Activated T-cell treated with anti-CD3 and anti-CD28 coated beads, Interleukin-2, amount 50 U/mL, for 4 hours (primary cell): ENCODE measurements around the gene STX4. TPM values are rescaled to one million over a fixed set of nuclear protein-coding genes. Genes with fewer than 3 reads are reported as not detected.
A peak's percentile ranks its signal among the peaks of the same experiment; 100 is the strongest.

Source experiments
- ATAC-seq, 2 donors: fragments of 200-7000 bp; cut with Tn5 transposase; one replicate each; pipeline ENCODE4 v1.10.0; 2021
- DNase-seq: peaks from one replicate; pipeline ENCODE4 v3.0.0-alpha.2; 2020
- H3K27me3 Mint-ChIP-seq: one replicate; pipeline ENCODE4 v1.8.0; 2021; ENCODE audit warnings: low read depth, mixed read lengths
- H3K36me3 Mint-ChIP-seq: one replicate; pipeline ENCODE4 v1.8.0; 2022; ENCODE audit warnings: mixed read lengths; ENCODE audit not compliant: insufficient read depth
- H3K4me1 Mint-ChIP-seq: one replicate; pipeline ENCODE4 v1.8.0; 2021; ENCODE audit warnings: low read depth, mixed read lengths
- H3K4me3 Mint-ChIP-seq: one replicate; pipeline ENCODE4 v1.8.0; 2021; ENCODE audit warnings: mild to moderate bottlenecking, moderate library complexity, mixed read lengths
- H3K9me3 Mint-ChIP-seq: one replicate; pipeline ENCODE4 v1.8.0; 2021; ENCODE audit warnings: mixed read lengths
- total RNA-seq, 3 donors: library from RNA; stranded (reverse); gene quantifications; one replicate each; pipeline ENCODE4 v1.2.1, GENCODE V29; 2021

STX4 gene
- total RNA-seq, 3 donors from 2014 or later: 53.1 to 81.7 (median 63.8) TPM

- H3K4me1 Mint-ChIP-seq: peaks cover 8% of the 10 kb centered on the region
- DNase-seq (no peak), ATAC-seq (no peak)
- no peaks in the 10 kb centered on the region for H3K27me3 Mint-ChIP-seq
- peak overlapping the region; percentile 54 for H3K4me3 Mint-ChIP-seq
- H3K9me3 Mint-ChIP-seq: no peaks in the 10 kb centered on the region
- no peaks in the 10 kb centered on the region for H3K36me3 Mint-ChIP-seq
Observed at GRCh38 chr16:30995927-30996323, 37.4 kb upstream of the STX4 start.

DNA sequence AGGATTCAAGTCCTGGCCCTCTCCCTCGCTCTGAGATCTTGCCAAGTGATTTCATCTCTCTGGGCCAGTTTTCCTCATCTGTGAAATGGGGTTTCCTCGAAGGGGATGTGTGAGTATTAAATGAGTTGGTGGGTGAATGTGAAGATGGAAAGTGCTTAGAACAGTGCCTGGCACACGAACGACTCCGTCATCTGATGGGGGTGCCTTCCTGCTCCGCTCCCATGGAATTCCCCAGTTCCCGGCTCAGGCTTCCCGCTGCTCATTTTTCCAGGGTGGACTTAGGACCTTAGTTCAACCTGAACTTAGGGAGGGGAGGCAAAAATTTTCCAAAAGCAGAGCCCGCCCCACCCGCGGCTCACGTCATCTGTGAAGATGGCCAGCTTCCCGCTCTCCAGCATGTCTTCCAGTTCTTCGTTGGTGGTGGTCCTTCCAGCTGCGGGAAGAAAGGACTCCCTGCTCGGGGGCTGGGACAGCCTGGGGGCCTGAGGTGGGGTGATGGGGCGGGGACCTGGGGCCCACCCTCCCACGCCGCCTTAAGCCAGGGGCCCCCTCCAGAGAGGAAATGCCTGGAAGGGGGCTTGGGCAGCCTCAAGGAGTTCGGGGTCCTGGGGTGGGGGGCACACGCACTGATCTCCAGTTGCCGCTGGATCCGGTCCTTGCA is 36.9 kb upstream of the STX4 start:
- Mint-ChIP-seq H3K4me3 (peak overlapping the region; percentile 69), H3K36me3 (no peaks in the 10 kb centered on the region), H3K4me1 (peaks cover 8% of the 10 kb centered on the region), H3K9me3 (no peaks in the 10 kb centered on the region), H3K27me3 (no peaks in the 10 kb centered on the region)
- ATAC-seq (no peak), DNase-seq (no peak)

DNA sequence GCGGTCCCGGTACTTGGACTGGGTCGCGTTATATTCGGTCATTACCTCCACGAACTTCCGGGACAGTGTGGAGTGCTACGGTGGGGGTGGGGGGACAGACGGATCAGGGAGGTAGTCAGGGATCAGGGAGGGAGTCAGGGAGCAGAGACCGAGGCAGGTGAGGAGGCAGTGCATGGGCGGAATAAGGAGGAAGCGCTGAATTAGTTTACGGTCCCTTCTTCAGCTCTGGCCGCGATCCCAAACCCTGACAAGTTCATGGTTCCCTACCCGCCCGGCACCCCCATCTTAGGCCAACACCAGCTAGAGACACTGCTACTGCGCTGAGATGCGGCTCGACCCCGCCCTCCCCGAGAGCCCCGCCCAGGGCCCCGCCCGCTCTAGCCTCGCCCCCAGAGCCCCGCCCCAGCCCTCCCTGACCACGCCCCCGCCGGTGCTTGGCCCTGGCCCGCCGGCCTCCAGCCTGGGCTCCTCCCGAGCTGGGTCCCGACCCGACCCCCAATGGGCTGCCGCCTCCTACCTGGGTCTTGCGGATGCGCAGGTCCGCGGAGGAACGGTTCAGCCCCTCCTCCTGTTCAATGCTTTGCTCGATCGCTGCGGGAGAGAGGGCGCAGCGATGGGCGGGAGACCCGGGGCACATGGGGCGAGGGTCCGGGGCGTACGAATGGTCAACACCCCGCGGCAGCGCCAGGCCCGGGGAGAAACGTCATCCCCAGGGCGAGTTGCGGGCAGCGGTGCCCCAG is 36.2 kb upstream of the STX4 start:
- no peaks in the 10 kb centered on the region for H3K36me3 Mint-ChIP-seq
- no peaks in the 10 kb centered on the region for H3K27me3 Mint-ChIP-seq
- peak overlapping the region; percentile 69 for H3K4me3 Mint-ChIP-seq
- peak; percentile 97 to 98 for ATAC-seq
- peak; percentile 80 for DNase-seq
- peaks cover 8% of the 10 kb centered on the region for H3K4me1 Mint-ChIP-seq
- no peaks in the 10 kb centered on the region for H3K9me3 Mint-ChIP-seq

GRCh38 chr16:30997725-30998711 is 35.3 kb upstream of the STX4 start:
- H3K4me1 Mint-ChIP-seq: peaks cover 8% of the 10 kb centered on the region
- peak overlapping the region; percentile 52 for H3K4me3 Mint-ChIP-seq
- no peaks in the 10 kb centered on the region for H3K27me3 Mint-ChIP-seq
- no peaks in the 10 kb centered on the region for H3K36me3 Mint-ChIP-seq
- no peaks in the 10 kb centered on the region for H3K9me3 Mint-ChIP-seq
- ATAC-seq (no peak), DNase-seq (no peak)

GRCh38 chr16:30998852-30999761 is 34.3 kb upstream of the STX4 start:
- no peak for ATAC-seq
- Mint-ChIP-seq H3K36me3 (no peaks in the 10 kb centered on the region), H3K4me1 (peaks cover 8% of the 10 kb centered on the region), H3K27me3 (no peaks in the 10 kb centered on the region), H3K4me3 (no peak overlapping the region), H3K9me3 (no peaks in the 10 kb centered on the region)
- DNase-seq: no peak

DNA sequence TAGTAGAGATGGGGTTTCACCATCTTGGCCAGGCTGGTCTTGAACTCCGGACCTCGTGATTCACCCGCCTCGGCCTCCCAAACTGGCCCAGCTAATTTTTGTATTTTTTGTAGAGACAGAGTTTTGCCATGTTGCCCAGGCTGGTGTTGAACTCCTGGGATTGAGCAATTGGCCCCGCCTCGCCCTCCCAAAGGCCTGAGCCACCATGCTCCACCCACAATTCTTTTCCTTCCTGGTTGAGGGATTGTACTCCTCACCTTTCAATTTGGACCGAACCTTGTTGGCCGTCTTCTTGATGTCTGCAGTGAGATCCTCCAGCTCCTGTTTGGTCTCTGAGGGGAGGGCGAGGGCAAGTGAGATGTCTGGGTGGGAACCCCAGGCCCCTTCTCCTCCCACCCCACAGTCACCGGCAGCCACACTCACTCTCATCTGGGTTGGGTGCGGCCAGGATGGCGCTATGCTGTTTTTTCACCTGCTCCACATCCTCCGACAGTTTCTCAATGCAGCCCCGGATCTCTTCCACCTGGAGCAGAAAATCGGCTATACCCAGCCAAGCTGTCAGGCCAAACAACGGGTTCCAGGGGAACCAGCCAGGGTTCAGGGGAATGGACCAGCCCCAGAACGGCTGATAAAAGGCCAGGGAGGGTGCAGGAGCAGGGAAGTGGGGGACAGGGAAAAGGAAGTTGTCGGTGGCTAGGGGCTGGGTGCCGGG is 32.5 kb upstream of the STX4 start:
- Mint-ChIP-seq H3K9me3 (no peaks in the 10 kb centered on the region), H3K4me1 (peaks cover 6% of the 10 kb centered on the region), H3K36me3 (no peaks in the 10 kb centered on the region), H3K27me3 (no peaks in the 10 kb centered on the region), H3K4me3 (no peak overlapping the region)
- ATAC-seq: no peak
- no peak for DNase-seq

GRCh38 chr16:31001507-31002249 is 31.7 kb upstream of the STX4 start:
- Mint-ChIP-seq H3K9me3 (no peaks in the 10 kb centered on the region), H3K4me1 (peaks cover 2% of the 10 kb centered on the region), H3K36me3 (no peaks in the 10 kb centered on the region), H3K4me3 (no peak overlapping the region), H3K27me3 (no peaks in the 10 kb centered on the region)
- ATAC-seq: no peak
- no peak for DNase-seq

DNA sequence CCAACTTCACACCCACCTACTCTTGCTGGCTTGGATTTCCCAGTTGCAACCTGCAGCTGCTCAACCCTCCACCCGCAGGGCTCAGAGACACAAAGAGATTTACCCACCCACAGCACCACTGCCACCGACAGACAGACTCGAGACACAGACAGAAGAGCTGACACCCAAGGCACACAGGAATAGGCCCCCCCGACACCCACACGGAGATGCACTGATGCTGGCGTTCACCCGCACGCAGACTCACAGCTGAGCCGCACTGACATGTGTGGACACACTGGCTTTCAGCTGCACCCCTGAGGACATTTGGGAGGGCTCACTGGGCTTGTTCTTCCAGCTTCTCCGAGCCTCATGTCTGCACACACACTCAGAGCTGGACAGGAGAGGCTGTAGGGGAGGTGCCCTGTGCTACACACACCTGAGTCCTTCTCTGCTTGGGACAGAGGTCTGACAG is 31.1 kb upstream of the STX4 start:
- H3K4me1 Mint-ChIP-seq: no peaks in the 10 kb centered on the region
- no peak for ATAC-seq
- no peak overlapping the region for H3K4me3 Mint-ChIP-seq
- no peaks in the 10 kb centered on the region for H3K27me3 Mint-ChIP-seq
- DNase-seq: no peak
- no peaks in the 10 kb centered on the region for H3K9me3 Mint-ChIP-seq
- H3K36me3 Mint-ChIP-seq: no peaks in the 10 kb centered on the region

- H3K4me3 Mint-ChIP-seq: no peak overlapping the region
- ATAC-seq (no peak), DNase-seq (no peak)
- no peaks in the 10 kb centered on the region for H3K36me3 Mint-ChIP-seq
- H3K9me3 Mint-ChIP-seq: no peaks in the 10 kb centered on the region
- no peaks in the 10 kb centered on the region for H3K4me1 Mint-ChIP-seq
- H3K27me3 Mint-ChIP-seq: no peaks in the 10 kb centered on the region
Observed at GRCh38 chr16:31002862-31003341, 30.5 kb upstream of the STX4 start.

DNA sequence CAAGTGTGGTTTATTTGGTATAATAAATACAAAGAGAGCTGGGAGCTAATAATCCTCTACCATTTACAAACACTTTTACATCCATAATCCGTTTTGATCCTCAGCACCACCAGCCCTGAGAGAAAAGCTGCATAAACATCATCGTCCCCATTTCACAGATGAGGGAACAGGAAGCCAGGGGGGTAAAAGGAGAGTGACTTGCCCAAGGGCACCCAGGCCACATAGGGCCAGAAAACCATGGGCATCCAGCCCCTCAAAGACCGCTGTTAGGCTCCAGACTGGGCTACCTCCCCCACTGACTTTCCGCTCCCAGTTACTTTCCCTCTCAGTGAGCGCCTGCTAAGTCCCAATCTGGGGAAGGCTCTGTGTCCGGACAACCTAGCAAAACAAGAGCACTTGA is 29.6 kb upstream of the STX4 start:
- H3K9me3 Mint-ChIP-seq: no peaks in the 10 kb centered on the region
- H3K36me3 Mint-ChIP-seq: no peaks in the 10 kb centered on the region
- DNase-seq (no peak), ATAC-seq (no peak)
- H3K4me3 Mint-ChIP-seq: no peak overlapping the region
- H3K4me1 Mint-ChIP-seq: no peaks in the 10 kb centered on the region
- no peaks in the 10 kb centered on the region for H3K27me3 Mint-ChIP-seq

GRCh38 chr16:31004658-31005057 is 28.7 kb upstream of the STX4 start:
- Mint-ChIP-seq H3K36me3 (no peaks in the 10 kb centered on the region), H3K4me1 (peaks cover 2% of the 10 kb centered on the region), H3K9me3 (no peaks in the 10 kb centered on the region), H3K27me3 (peaks cover under 1% of the 10 kb centered on the region), H3K4me3 (no peak overlapping the region)
- DNase-seq: no peak
- no peak for ATAC-seq

DNA sequence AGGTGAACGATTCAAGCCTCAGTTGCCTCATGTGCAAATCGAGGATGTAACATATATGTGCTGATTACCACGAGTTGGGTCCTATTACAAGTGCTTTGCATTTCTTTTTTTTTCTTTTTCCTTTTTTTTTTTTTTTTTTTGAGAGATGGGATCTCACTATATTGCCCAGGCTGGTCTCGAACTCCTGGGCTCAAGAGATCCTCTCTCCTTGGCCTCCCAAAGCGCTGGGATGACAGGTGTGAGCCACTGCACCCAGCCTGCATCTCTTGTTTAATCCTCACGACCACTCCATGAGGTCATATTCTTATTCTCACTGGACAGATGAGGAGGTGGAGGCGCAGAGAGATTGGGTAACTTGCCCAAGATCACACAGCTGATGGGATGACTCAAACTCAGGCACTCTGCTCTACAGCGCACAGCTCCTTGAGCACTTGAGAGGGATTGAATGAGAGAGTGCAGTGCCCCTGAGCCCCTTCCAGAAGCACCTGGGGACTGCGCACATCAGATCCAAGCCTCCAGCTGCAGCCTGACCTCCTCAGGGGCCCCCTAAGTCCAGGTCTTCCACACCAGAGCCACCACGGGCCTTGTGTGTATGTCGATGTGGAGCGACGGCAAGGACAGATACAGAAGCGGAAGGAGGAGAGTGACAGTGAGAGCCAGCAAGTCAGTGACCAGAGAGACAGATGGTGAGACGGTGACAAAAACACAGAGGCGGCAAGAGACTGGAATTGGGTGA is 27.8 kb upstream of the STX4 start:
- H3K4me1 Mint-ChIP-seq: peaks cover 7% of the 10 kb centered on the region
- H3K4me3 Mint-ChIP-seq: no peak overlapping the region
- ATAC-seq (no peak), DNase-seq (no peak)
- H3K9me3 Mint-ChIP-seq: no peaks in the 10 kb centered on the region
- no peaks in the 10 kb centered on the region for H3K36me3 Mint-ChIP-seq
- H3K27me3 Mint-ChIP-seq: peaks cover 5% of the 10 kb centered on the region
